CD4-positive, alpha-beta T cell treated with Interferon gamma for 1 hour (primary cell): ENCODE data around the gene UBE2E1.

ENCODE experiments used
- DNase-seq: peaks from one replicate; pipeline ENCODE4 v3.0.0-alpha.2; 2020

Gene UBE2E1

DNA sequence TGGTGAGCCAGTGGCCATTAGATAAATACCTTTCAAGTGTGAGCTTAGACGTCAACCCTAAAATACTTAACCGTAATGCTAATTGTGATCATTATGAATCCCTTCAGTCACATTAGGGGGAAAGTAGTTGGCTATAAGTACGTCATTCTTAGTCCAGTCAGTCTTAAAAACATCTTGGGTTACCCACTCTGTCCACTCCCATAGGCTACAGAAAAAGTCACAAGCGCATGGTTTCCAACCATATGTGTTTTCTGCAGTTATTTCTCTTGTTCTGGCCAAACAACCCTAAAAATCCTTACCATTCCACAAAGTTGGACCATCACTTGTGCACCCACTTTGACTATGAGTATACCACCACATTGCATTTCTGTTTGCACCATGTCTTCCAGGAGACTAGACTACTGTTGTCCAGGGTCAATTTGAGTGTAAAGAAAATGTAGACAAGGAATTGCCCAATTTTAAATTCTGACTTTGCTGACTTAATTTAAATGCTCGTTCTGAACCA lies 114.4 kb downstream of the UBE2E1 start:
- DNase-seq, result no peak

DNA sequence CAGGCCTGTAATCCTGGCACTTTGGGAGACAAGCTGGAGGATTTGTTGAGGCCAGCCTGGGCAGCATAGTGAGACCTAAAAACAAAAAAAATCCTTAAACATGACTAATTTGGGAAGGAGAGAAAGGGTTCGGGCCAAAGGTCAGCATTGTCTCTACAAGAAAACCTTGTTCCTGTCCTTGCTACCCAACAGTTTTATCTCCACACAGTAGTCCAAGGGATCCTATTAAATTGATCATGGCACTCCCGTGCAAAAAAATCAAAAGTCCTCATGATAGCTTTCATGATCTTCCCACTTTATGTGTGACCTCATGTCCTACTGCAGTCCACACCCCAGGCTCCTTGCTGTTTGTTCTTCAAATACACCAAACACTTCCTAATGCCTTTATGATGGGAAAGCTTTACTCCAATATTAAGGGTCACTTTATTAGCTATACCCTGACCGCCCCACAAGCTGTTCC lies 115.3 kb downstream of the UBE2E1 start:
- DNase-seq, result no peak

DNA sequence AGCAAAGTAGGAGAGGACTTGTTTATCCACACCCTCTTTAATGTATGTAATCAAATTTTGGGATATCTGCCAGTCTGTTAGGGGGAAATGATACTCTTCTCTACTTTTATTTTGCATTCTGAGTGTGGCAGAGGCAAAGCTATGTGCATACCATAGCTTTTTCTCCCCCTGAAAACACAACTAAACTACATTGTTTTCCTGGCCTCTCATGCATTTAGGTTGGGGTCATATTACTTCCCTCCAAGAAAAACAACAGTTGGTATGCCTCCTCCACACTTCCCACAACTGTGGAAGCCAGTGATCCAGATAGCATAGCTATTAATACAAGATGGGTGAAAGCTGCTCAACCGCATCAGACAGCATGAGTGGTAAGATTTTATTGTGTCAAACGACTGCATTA lies 118.0 kb downstream of the UBE2E1 start:
- DNase-seq, result no peak

DNA sequence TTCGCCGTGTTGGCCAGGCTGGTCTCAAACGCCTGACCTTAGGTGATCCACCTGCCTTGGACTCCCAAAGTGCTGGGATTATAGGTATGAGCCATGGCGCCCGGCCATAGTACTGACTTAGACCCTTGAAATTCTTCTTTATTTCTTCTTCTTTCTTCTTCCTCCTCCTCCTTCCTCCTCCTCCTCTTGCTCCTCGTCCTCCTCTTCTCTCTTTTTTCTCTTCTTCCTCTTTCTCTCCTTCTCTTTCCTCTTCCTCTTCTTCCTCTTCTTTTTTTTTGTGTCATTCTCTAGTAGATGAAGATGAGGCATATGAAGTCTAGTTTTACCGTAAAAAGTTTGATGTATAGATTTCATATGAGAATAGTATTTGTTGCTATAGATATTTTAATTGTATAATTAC lies 120.5 kb downstream of the UBE2E1 start:
- no peak for DNase-seq

DNA sequence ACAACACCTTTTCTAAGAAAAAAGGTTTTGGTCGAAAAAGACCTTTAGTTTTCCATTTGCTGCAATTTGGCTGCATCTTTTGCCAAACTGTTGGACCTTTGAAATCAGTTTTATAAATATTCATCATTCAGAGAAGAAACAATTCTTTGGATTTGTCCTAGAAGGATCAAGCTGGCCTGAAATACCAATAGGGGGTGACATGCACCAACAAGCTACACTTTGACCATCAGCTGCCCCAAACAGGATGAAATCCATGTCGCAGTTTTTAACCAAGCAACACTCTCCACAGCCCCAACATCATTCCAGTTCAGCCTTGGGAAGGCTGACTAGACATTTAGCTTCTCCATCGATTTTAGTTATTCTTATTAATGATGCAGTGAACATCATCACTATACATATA lies 121.0 kb downstream of the UBE2E1 start:
- DNase-seq, result no peak

DNA sequence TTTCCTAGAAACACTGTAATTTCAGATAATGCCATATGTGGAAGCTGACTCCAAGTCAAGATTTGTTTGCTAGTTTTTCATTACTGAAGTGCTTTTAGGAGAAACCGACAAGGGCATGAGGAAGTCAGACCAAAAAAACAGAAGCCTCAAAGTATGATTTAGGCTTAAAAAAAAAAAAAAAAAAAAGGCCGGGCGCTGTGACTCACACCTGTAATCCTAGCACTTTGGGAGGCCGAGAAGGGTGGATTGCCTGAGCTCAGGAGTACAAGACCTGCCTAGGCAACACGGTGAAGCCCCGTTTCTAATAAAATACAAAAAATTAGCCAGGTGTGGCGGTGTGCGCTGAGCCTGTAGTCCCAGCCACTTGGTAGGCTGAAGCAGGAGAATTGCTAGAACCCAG lies 122.8 kb downstream of the UBE2E1 start:
- DNase-seq, result no peak

DNA sequence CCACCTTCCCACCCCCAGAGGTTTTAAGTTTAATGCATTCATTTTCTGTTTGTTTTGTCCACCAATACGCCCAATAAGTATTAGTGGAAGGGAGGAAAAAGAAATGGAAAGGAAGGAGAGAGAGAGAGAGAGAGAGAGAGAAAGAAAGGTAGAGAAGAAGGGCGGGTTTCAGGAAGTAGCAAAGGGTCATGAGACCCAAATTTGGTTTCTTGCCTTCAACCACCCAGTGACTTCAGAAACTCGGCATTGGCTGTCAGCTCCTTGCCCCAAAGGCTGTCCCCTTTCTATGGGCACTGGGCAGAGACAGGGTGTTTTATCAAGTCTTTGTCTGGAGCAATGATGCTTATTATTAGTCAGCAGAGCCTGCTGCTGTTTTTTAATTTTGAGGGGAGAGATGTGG lies 125.8 kb downstream of the UBE2E1 start:
- DNase-seq, result no peak

DNA sequence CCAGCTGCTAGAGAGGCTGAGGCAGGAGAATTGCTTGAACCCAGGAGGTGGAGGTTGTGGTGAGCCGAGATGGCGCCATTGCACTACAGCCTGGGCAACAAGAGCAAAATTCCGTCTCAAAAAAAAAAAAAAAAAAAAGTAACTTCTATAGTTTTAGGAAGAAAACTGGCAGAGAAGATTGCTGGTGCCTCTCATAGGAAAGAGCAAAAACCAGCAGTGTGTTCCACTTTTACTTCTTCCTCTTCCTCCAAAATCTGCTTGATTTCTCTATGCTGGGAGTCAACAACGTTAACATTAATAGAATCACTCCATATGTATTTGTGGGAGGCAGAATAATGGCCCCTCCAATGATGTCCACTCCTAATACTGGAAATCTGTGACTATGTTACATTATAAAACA lies 126.8 kb downstream of the UBE2E1 start:
- DNase-seq, result no peak

DNA sequence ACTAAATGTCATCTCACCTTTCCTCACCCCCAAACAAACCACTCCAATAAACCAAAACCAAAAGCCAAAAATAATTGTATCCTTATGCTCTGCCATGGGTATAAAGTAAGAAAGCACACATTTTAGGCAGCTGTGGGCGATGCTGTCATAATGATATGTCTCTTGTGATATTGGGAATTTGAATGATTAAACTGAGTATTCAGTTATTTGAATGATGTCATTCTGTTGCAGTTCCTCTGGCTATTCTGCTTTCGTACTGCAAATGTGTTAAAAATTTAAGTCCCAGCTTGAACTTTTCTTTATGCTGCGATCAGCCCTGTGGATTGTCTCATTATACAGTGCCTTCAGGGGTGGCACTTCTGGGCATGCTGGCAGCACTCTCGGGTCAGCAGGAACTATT lies 128.5 kb downstream of the UBE2E1 start:
- no peak for DNase-seq

DNA sequence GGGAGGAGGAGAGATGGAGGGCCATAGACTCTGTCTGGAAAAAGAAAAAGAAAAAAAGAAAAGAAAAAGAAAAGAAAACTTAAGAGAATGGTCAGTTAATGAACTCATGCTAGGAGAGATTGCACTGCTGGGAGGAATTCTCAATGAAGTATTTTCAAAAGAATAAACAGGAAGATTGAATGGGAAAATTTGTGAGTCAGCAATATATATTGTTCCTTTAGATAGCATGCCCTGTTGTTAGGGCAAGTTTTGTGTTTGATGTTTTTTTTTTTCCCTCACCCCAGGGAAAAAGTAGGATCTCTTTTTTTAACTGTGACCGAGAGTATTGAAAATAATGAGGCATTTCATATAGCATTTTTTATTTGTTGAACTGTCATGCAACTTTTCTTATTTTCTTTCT lies 131.5 kb downstream of the UBE2E1 start:
- DNase-seq, result no peak

DNA sequence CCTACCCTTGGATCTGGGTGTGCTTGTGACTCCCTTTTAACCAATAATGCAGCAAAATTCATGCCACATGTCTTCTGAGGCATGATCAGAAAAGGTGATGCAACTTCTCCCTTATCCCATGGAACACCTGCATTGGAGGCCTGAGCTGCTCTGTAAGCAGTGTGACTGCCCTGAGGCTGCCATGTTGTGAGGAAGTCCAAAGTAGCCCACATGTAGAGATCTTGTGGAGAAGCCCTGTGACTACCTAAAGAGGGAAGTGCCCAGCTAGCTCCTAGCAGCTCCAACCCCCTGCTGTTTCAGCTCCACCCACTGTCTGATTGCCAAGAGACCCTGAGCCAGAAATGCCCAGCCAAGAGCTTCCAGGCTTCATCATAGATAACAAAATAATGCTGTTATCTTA lies 132.9 kb downstream of the UBE2E1 start:
- no peak for DNase-seq

DNA sequence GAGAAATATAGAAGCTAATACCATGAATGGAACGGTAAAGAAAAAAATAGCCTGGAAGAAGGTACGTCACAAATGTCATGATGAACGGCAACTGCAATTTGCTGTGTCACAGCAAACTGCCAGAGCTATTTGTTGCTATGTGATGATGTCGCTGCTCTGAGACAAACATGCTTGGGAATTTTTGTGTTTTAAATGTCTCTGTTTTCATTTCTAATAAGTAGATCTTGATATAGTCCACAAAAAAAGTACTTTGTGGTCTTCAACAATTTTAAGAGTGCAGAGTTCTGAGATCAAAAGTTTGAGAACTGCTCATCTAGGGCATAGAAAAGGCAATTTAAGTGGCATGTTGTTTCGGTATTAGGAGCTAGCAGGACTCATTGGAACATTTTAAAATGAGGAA lies 135.0 kb downstream of the UBE2E1 start:
- DNase-seq, result no peak
